HG03432 (cell line): ENCODE results near the gene INO80.

Source experiments
- ATAC-seq: cut with Tn5 transposase; IDR thresholded peaks from one replicate; pipeline ENCODE4 v1.9.1; 2021; ENCODE audit warnings: mild to moderate bottlenecking, moderate library complexity; ENCODE audit not compliant: unreplicated experiment

INO80 gene

GRCh38 chr15:40932156-40932555, 183.9 kb downstream of the INO80 start:
- no peak for ATAC-seq

GRCh38 chr15:40931300-40932142, 184.6 kb downstream of the INO80 start:
- no peak for ATAC-seq

- no peak for ATAC-seq
Measured at GRCh38 chr15:40930430-40931299, 185.4 kb downstream of the INO80 start.

GRCh38 chr15:40929660-40930429, 186.2 kb downstream of the INO80 start:
- no peak for ATAC-seq
